Dendritic cell treated with granulocyte-macrophage colony-stimulating factor and Interleukin-4, amounts not matched to agents 40 ng/mL and 50 ng/mL, for 4 days (primary cell): Measurements from ENCODE around the gene TCEA2.
"Not testable (repeated sequence)": the region's sequence is repeated elsewhere in the genome, so short reads cannot be mapped to it uniquely, and the experiment has no call there.

Experiments
- H3K27ac Mint-ChIP-seq: one replicate; pipeline ENCODE4 v1.8.0; 2022; ENCODE audit warnings: mild to moderate bottlenecking, mixed read lengths
- H3K27me3 Mint-ChIP-seq: one replicate; pipeline ENCODE4 v1.8.0; 2022; ENCODE audit warnings: mild to moderate bottlenecking, mixed read lengths
- H3K36me3 Mint-ChIP-seq: one replicate; pipeline ENCODE4 v1.8.0; 2022; ENCODE audit warnings: low read depth, mixed read lengths
- H3K4me1 Mint-ChIP-seq: one replicate; pipeline ENCODE4 v1.8.0; 2022; ENCODE audit warnings: low read depth, mixed read lengths
- H3K4me3 Mint-ChIP-seq: one replicate; pipeline ENCODE4 v1.8.0; 2022; ENCODE audit warnings: mild to moderate bottlenecking, moderate library complexity, mixed read lengths
- H3K9me3 Mint-ChIP-seq: one replicate; pipeline ENCODE4 v1.8.0; 2022; ENCODE audit warnings: mixed read lengths
- intact Hi-C: fragments of 100-400 bp; cut with micrococcal nuclease; formaldehyde crosslinking; loops from one replicate; pipeline ENCODE4 v1.15.0; 2022

Gene TCEA2

DNA sequence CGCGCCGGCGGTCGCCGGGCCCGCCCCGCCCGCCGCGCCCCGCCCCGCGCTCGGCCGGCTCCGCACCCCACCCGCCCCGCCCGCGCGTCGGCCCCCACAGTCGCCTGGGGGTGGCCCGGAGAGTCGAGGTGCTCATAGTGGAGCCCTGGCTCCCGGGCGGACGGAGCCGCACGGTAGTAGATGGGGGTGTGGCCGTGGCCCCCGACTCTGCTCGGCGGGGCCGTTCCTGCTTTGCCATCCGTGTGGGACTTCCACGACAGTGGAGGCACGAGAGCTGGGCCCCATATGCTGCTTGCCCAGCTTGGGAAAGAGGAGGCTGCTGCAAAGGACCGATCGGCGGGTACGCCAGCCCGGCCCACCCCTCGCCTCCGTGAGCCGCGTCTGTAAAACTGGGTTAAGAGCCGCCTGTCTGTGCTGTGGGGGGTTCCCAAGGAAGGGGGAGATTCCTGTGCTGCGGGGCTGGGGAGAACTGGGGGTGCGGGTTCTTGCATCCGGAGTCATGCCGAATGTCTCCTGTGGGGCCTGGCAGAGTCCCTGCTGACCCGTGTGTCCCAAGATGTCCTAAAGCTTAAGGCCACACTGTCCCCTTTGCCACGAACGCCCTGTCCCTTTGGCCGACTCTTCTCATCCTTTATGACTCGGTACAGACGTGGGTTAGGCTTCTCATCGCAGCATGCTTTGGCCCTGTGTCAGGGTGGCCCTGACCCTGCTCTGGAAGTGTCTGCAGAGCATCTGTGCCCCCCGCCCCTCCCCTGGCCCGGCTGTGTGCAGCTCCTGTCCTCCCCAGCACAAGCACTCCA, 17.2 kb downstream of the TCEA2 start, which contains the start of gene OPRL1:
OPRL1 (plus strand) TSS at position 70 of the 800 bp plus-strand sequence. CDS start 12,639 bp downstream, outside the sequence.
- peak within 1 kb of the TSS; percentile 92 for H3K27ac Mint-ChIP-seq
- intact Hi-C loops, result no loop called here

DNA sequence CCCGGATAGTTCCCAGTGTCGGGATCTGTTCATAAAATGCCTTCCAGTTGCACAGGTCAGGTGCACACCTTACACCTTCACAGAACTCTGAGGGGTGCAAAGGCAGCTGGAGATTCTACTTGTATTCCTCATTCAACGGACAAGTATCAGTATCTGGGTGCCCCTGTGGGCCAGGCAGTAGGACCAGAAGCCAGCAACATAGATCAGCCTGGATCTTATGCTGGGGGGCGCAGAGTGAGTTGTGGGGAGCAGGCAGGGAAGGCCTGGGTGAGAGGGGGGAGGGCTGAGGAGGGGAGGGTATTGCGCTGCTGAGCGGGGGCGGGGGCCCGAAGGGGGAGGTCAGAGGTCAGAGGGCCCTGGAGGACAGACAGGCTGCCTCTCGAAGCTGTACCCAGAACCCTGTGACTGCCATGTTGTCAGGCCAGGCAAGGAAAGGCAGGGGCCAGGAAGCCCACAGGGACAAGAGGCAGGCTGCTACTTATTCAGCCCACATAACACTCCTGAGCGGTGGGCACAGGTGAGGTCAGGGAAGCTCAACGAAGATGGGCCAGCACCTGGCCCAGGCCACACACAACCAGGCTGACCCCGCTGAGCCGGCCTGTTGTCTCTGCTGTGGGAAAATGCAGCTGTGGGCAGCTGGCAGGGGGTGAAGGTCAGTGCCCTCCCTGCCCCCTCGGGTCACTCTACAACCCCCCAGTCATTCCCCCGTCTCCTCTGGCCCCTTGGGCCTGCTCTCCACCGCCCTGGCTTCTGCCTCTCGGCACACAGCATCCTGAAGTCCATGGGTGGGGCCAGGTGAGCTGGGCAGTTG, 18.0 kb downstream of the TCEA2 start:
- Mint-ChIP-seq H3K4me1 (peaks cover 61% of the 10 kb centered on the region), H3K36me3 (peaks cover 42% of the 10 kb centered on the region), H3K9me3 (no peaks in the 10 kb centered on the region), H3K4me3 (peak overlapping the region; percentile 83), H3K27ac (peak overlapping the region; percentile 81), H3K27me3 (peaks cover 19% of the 10 kb centered on the region)
- intact Hi-C loops, result no loop called here

More for the DNA sequence above, 17.2 kb downstream of the TCEA2 start, which contains the start of gene OPRL1:
- Mint-ChIP-seq H3K4me1 (peaks cover 70% of the 10 kb centered on the region), H3K36me3 (peaks cover 50% of the 10 kb centered on the region), H3K4me3 (peak within 1 kb of the TSS; percentile 98), H3K9me3 (no peaks in the 10 kb centered on the region), H3K27me3 (peaks cover 11% of the 10 kb centered on the region)

DNA sequence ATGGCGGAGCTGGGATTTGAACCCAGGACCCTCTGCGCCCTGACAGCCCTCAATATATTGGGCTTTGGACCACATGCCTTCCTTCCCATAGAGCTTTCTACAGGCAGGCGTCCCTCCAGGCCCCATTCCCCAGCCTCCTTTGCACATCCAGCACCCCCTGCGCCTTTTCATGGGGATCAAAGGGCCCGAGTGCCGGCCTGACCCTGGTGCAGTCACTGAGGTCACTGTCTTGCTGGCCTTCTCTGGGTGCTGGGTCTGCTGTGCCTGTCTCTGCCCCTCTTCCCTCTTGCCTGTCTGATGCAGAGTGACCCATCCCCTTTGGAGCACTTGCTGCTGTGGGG, 18.6 kb downstream of the TCEA2 start:
- peaks cover 56% of the 10 kb centered on the region for H3K4me1 Mint-ChIP-seq
- peak overlapping the region; percentile 81 for H3K27ac Mint-ChIP-seq
- intact Hi-C loops, result no loop called here
- peaks cover 37% of the 10 kb centered on the region for H3K36me3 Mint-ChIP-seq
- H3K27me3 Mint-ChIP-seq, result peaks cover 22% of the 10 kb centered on the region
- H3K4me3 Mint-ChIP-seq, result peak overlapping the region; percentile 36
- no peaks in the 10 kb centered on the region for H3K9me3 Mint-ChIP-seq

DNA sequence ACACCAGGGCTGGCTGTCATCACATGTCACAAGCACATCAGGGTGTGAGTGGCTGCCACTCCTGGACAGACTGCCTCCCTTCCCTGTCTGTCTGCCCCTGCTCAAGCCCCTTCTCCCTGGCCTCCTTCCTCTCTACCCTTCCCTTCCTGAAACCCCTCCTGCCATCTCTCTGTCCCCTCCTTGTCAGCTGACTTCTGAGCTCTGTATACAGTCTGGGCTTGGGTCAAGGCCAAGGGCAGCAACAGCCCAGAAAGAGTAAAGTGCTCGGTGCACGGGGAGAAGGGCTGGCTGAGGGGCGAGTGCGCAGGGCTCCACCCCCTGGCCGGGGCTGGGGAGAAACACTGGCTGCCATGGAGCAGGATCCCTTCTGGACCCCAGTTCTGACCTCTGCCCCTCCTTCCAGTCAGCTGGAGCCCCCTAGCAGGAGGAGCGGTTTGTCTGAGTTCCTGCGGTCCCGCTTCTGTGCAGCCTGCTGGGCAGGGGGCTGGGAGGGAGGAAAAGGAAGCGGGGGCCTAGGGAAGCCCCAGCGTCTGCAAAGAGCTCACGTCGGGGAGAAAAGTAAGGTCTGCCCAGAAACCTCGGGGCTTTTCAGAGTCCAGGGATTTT, 19.2 kb downstream of the TCEA2 start:
- Mint-ChIP-seq H3K9me3 (no peaks in the 10 kb centered on the region), H3K27me3 (peaks cover 24% of the 10 kb centered on the region), H3K27ac (peak overlapping the region; percentile 81), H3K4me3 (peak overlapping the region; percentile 78), H3K36me3 (peaks cover 30% of the 10 kb centered on the region), H3K4me1 (peaks cover 56% of the 10 kb centered on the region)
- intact Hi-C loops, result no loop called here

DNA sequence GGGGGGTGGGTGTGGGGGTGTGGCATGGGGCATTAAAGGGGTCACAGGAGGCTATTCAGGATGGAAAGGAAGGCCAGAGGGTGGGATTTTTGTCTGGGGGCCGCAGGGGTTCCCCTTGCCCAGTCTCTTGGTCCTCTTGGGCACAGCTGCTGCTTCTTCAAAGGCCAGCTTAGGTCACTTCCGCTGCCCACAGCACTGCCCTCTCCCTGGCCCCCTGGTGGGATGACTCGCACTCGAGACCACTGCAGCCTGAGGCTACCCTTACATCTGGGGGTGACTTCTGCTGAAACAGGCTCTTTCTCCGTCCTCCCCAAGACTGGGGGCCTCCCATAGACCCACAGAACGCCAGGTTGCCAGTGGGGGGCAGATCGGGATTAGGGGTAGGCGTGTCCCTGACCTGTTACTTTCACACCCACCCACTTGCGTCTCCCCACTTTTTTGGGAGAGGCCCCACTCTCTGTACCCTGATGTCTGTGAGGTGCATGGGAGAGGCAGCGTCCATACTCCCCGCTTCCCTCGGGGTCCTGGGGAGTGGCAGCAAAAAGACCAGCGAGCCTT, 19.9 kb downstream of the TCEA2 start:
- Mint-ChIP-seq H3K27ac (peak overlapping the region; percentile 81), H3K4me3 (peak overlapping the region; percentile 78), H3K36me3 (peaks cover 24% of the 10 kb centered on the region), H3K27me3 (peaks cover 25% of the 10 kb centered on the region), H3K4me1 (peaks cover 52% of the 10 kb centered on the region), H3K9me3 (no peaks in the 10 kb centered on the region)
- intact Hi-C loops, result loop anchor here (1.0 kb wide), 1 partner anchor 37 kb away; no protein-coding TSS in a partner anchor

DNA sequence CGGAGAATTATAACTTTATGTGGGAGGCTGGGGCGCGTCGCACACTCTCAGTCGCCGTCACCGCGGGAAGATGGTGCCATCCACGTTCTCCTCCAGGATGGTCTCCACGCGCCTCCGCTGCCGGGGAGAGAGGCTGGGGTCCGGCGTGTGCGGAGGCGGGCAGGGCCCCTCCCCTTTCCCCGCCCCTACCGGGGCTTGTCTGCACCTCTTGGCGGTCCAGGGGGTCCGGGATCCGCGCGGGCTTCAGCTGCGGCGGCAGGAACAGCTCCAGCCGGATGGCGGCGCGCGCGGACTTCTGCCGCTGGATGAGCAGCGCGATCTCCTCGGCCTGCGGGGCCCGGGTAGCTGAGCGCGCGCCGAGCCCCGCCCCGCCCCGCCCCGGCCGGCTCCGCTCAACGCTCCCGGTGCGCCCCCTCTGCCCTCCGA, 20.4 kb downstream of the TCEA2 start:
- Mint-ChIP-seq H3K4me3 (peak overlapping the region; percentile 78), H3K27me3 (peaks cover 30% of the 10 kb centered on the region), H3K36me3 (peaks cover 19% of the 10 kb centered on the region), H3K27ac (peak overlapping the region; percentile 81), H3K4me1 (peaks cover 47% of the 10 kb centered on the region), H3K9me3 (no peaks in the 10 kb centered on the region)
- intact Hi-C loops, result loop anchor here (1.0 kb wide), 1 partner anchor 37 kb away; no protein-coding TSS in a partner anchor

DNA sequence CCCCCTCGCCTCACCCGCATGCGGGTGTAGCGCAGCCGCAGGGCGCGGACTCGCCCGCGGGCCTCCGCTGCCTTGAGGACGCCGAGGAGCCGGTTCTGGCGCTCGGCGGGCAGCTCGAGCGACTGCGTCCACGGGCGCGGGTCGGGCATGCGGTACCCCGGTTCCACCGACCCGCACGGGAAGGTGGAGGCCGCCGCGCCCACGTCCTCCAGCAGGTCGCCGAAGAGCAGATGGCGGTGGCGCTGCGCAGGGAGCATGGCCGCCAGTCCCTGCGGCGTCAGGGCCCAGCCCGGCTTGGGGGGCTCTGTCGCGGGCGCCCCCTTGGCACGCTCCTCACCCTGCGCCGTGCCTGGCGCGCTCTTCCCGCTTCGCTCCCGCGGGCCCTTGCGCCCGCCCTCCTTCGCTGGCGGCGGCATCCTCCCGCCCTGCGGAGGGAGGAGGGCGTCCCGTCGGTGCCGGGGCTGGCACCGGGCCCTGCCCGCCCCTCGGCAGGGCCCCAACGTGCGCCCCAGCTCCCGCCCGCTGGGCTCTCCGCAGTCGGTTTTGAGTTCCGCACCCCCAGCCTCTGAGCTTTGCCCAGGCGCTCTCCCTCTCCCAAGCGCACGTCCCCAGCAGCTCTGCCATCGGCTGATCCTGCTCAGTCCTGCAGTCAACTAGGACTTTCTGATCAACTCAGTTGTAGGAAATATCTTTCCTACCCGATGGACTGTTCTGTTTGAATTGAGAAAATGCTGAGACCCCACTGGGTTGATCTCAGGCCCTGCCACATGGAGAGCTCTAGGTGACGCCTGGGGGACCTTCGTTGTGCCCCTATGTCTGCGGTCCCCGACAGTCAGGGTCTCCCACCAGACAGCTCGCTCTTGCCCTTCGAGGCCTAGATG, 21.0 kb downstream of the TCEA2 start, which contains the start of gene LKAAEAR1:
LKAAEAR1 (minus strand) TSS at position 595 of the 881 bp plus-strand sequence; CDS start at position 416, 179 bp downstream.
- Mint-ChIP-seq H3K9me3 (no peaks in the 10 kb centered on the region), H3K36me3 (peaks cover 12% of the 10 kb centered on the region), H3K27ac (peak within 1 kb of the TSS; percentile 81), H3K27me3 (peaks cover 30% of the 10 kb centered on the region), H3K4me3 (peak within 1 kb of the TSS; percentile 78), H3K4me1 (peaks cover 42% of the 10 kb centered on the region)
- intact Hi-C loops, result loop anchor here (1.0 kb wide), 1 partner anchor 36 kb away; no protein-coding TSS in a partner anchor

DNA sequence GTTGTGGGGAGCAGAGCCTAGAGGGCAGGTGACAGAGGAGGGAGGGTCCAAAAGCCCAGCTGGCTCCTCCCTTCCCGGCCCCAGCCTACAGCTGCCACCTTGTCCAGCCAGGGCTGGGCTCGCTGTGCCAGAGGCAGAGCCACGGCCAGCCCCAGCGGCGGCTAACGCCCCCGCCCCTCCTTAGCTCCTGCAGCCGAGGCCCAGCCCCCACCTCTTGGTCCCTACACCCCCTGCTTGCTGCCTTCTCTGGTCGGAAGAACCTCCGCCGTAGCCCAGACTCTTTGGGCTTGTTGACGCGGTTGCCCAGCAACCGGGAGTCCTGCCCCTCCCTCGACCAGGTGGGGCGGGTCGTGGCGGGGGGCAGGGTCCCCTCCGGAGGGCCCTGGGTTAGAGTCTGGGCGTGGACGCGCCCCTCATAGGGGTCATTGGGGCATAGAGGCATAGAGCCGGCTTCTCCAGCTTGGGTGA, 21.7 kb downstream of the TCEA2 start:
- intact Hi-C loops, result no loop called here
- no peak overlapping the region for H3K27ac Mint-ChIP-seq
- peaks cover 42% of the 10 kb centered on the region for H3K4me1 Mint-ChIP-seq

DNA sequence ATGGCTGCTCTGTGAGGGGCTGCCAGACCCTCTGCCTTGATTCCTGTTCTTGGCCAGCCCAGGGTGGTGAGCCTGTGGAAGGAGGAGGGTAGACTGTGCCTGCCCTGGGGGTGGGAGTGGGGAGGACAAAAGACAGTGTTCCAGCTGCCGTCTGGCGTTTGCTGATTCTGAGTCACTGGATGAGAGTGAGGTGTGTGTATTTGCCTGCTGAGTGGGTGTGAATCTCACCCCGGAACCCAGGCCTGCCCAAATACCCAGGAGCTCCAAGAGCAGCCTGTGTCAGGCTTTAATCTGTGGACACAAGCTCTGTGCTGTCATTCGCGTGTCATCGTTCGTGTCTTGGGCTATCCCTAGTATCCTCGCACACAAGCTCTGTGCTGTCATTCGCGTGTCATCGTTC, 23.8 kb downstream of the TCEA2 start:
- Mint-ChIP-seq H3K27ac (no peak overlapping the region), H3K4me3 (no peak overlapping the region), H3K27me3 (peaks cover 30% of the 10 kb centered on the region), H3K36me3 (no peaks in the 10 kb centered on the region), H3K4me1 (peaks cover 29% of the 10 kb centered on the region), H3K9me3 (no peaks in the 10 kb centered on the region)
- intact Hi-C loops, result no loop called here

More for the DNA sequence above, 21.7 kb downstream of the TCEA2 start:
- peak overlapping the region; percentile 78 for H3K4me3 Mint-ChIP-seq
- peaks cover 30% of the 10 kb centered on the region for H3K27me3 Mint-ChIP-seq
- no peaks in the 10 kb centered on the region for H3K9me3 Mint-ChIP-seq
- peaks cover 9% of the 10 kb centered on the region for H3K36me3 Mint-ChIP-seq

DNA sequence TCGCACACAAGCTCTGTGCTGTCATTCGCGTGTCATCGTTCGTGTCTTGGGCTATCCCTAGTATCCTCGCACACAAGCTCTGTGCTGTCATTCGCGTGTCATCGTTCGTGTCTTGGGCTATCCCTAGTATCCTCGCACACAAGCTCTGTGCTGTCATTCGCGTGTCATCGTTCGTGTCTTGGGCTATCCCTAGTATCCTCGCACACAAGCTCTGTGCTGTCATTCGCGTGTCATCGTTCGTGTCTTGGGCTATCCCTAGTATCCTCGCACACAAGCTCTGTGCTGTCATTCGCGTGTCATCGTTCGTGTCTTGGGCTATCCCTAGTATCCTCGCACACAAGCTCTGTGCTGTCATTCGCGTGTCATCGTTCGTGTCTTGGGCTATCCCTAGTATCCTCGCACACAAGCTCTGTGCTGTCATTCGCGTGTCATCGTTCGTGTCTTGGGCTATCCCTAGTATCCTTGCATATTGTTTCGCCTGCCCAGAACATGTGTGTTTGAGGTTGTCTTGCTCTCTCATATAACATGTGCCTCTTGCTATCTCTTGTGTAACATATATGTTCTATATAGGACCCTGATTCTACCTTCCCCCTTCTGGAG, 24.3 kb downstream of the TCEA2 start:
- Mint-ChIP-seq H3K4me1 (peaks cover 27% of the 10 kb centered on the region), H3K27me3 (peaks cover 30% of the 10 kb centered on the region)
- H3K4me3 Mint-ChIP-seq, H3K36me3 Mint-ChIP-seq, H3K27ac Mint-ChIP-seq, H3K9me3 Mint-ChIP-seq, intact Hi-C loops: not testable (repeated sequence)

DNA sequence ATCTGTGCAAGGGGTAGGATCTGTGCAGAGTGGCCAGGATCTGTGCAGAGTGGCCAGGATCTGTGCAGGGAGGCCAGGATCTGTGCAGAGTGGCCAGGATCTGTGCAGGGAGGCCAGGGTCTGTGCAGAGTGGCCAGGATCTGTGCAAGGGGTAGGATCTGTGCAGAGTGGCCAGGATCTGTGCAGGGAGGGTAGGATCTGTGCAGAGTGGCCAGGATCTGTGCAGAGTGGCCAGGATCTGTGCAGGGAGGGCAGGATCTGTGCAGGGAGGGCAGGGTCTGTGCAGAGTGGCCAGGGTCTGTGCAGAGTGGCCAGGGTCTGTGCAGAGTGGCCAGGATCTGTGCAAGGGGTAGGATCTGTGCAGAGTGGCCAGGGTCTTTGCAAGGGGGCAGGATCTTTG, 25.6 kb downstream of the TCEA2 start:
- peaks cover 18% of the 10 kb centered on the region for H3K4me1 Mint-ChIP-seq
- peaks cover 30% of the 10 kb centered on the region for H3K27me3 Mint-ChIP-seq
- H3K36me3 Mint-ChIP-seq, H3K4me3 Mint-ChIP-seq, H3K9me3 Mint-ChIP-seq, H3K27ac Mint-ChIP-seq, intact Hi-C loops: not testable (repeated sequence)

DNA sequence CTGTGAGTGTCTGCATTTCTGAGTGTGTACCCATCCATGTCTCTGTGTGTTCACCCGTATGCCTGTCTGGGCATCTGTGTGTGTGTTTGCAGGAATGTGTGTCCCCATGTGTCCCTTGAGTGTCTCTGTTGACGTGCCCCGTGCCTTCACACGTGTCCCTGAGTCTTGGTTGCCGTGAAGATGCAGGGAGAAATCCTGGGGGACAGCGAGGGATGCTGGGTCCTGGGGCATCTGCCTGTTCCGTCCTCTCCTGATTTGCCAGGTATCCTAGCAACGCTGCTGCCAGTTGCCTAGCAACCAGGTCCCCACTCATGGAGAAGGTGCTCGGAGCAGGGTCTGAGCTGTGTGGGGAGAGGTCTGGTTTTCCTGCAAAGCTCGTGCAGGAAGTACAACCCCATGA, 27.2 kb downstream of the TCEA2 start:
- Mint-ChIP-seq H3K27ac (no peak overlapping the region), H3K36me3 (no peaks in the 10 kb centered on the region), H3K27me3 (peaks cover 19% of the 10 kb centered on the region), H3K4me1 (peaks cover 11% of the 10 kb centered on the region), H3K4me3 (no peak overlapping the region), H3K9me3 (no peaks in the 10 kb centered on the region)
- intact Hi-C loops, result no loop called here
